ENCODE results near the gene CNTROB.

DNA sequence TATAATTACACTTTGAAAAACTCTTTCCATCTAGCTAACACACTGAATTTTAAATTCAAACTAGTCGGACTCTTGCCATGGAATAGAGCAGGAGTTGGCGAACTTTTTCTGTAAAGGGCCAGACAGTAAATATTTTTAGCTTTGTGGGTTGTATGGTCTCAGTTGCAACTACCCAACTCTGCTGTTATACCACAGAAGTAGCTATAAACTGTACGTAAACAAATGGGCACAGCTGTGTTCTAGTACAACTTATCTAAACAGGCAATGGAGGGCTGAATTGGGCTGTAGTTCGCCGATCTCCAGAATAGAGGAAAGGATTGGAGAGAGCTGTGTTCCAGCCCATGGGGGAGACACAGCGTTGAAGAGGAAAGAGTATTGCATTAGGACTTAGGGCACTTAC, 8.7 kb downstream of the CNTROB start:
- TF ChIP-seq, protein P1, sequence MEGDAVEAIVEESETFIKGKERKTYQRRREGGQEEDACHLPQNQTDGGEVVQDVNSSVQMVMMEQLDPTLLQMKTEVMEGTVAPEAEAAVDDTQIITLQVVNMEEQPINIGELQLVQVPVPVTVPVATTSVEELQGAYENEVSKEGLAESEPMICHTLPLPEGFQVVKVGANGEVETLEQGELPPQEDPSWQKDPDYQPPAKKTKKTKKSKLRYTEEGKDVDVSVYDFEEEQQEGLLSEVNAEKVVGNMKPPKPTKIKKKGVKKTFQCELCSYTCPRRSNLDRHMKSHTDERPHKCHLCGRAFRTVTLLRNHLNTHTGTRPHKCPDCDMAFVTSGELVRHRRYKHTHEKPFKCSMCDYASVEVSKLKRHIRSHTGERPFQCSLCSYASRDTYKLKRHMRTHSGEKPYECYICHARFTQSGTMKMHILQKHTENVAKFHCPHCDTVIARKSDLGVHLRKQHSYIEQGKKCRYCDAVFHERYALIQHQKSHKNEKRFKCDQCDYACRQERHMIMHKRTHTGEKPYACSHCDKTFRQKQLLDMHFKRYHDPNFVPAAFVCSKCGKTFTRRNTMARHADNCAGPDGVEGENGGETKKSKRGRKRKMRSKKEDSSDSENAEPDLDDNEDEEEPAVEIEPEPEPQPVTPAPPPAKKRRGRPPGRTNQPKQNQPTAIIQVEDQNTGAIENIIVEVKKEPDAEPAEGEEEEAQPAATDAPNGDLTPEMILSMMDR (IDR thresholded peaks at IDR 0.05) = no peak
- no peak for TF ChIP-seq EZH2 (IDR thresholded peaks at IDR 0.05; ENCODE audit: borderline replicate concordance, insufficient read depth, low read depth, low read length, poor library complexity, severe bottlenecking)
